A549 (cell line): ENCODE data around the gene RTP1. TPM values are rescaled to one million over a fixed set of nuclear protein-coding genes. Genes with fewer than 3 reads are reported as not detected.
"Not testable (repeated sequence)": the region's sequence is repeated elsewhere in the genome, so short reads cannot be mapped to it uniquely, and the experiment has no call there.

Source experiments
- ATAC-seq, 2 experiments: fragments of 200-7000 bp in 1 of 2; fragments of >200 bp in 1 of 2; cut with Nextera tagmentation in 1 of 2; cut with Tn5 transposase in 1 of 2; 3 replicates each; pipeline versions ENCODE4 v1.8.0 to v1.9.1; 2018 to 2020; ENCODE audit warnings: mild to moderate bottlenecking in 1 of 2, moderate library complexity in 1 of 2
- CTCF ChIA-PET: fragments of 300-600 bp; sonication (Branson Sonifier 250); formaldehyde crosslinking; extraction: SDS; loops from one replicate; lab custom pipeline; 2021; ENCODE audit warnings: antibody characterized with exemption, inconsistent platforms; lab: Yijun Ruan, JAX
- POLR2A ChIA-PET: fragments of 350-600 bp; formaldehyde crosslinking; extraction: SDS; loops from one replicate; lab custom pipeline; 2021; ENCODE audit warnings: antibody characterized with exemption, inconsistent platforms; lab: Yijun Ruan, JAX
- DNase-seq, 2 experiments: peaks; one replicate each; pipeline versions ENCODE4 v3.0.0 to v3.0.0-alpha.2; 2011 to 2016; ENCODE audit warnings: low read depth in 1 of 2, low spot score in 1 of 2
- FAIRE-seq: peaks from 2 replicates; lab custom pipeline; 2011; peaks lifted over from hg19 to GRCh38; lab: Jason Lieb, UNC
- H3K27ac ChIP-seq, 2 experiments: fragments of >200 bp; sonication (Bioruptor Twin); formaldehyde crosslinking; 3 replicates each; pipeline ENCODE4 v1.5.1; 2016 to 2017
- H3K4me1 ChIP-seq: fragments of >200 bp; sonication (Bioruptor Twin); formaldehyde crosslinking; 3 replicates; pipeline ENCODE4 v1.6.1; 2016
- H3K4me2 ChIP-seq: fragments of >200 bp; sonication (Bioruptor Twin); formaldehyde crosslinking; 3 replicates; pipeline ENCODE4 v1.6.1; 2016
- H3K4me3 ChIP-seq: fragments of >200 bp; sonication (Bioruptor Twin); formaldehyde crosslinking; 3 replicates; pipeline ENCODE4 v1.5.1; 2016
- H3K9me3 ChIP-seq: fragments of >200 bp; sonication (Bioruptor Twin); formaldehyde crosslinking; 3 replicates; pipeline ENCODE4 v1.6.1; 2016
- CBX8 ChIP-seq: fragments of 200-600 bp; sonication (generic); IDR thresholded peaks from 2 replicates; pipeline ENCODE4 v1.6.1; 2016
- EHF ChIP-seq: fragments of 250-450 bp; sonication (Bioruptor Pico); IDR thresholded peaks from 2 replicates; pipeline ENCODE4 v1.5.0; 2020; ENCODE audit warnings: mild to moderate bottlenecking
- ESRRA ChIP-seq: fragments of 150-350 bp; IDR thresholded peaks from 2 replicates; pipeline ENCODE4 v1.6.1; 2014; ENCODE audit warnings: mild to moderate bottlenecking, low read length, borderline replicate concordance
- FOSL2 ChIP-seq, 2 experiments: fragments of 450-650 bp in 1 of 2; fragments of >200 bp in 1 of 2; sonication (Bioruptor Twin) in 1 of 2; formaldehyde crosslinking; IDR thresholded peaks; 2 replicates each; pipeline versions ENCODE4 v1.5.0 to v1.6.1; 2016 to 2020; ENCODE audit warnings: mild to moderate bottlenecking in 1 of 2, moderate library complexity in 1 of 2
- GATA3 ChIP-seq: IDR thresholded peaks from 2 replicates; pipeline ENCODE4 v1.6.1; 2012; ENCODE audit warnings: borderline replicate concordance
- HEYL ChIP-seq: fragments of 250-450 bp; sonication (Bioruptor Pico); IDR thresholded peaks from 2 replicates; pipeline ENCODE4 v1.8.0; 2021; ENCODE audit warnings: mild to moderate bottlenecking, moderate library complexity
- HOXB13 ChIP-seq: fragments of 250-450 bp; sonication (Bioruptor Pico); IDR thresholded peaks from 2 replicates; pipeline ENCODE4 v1.5.0; 2020; ENCODE audit warnings: low read depth, mild to moderate bottlenecking, moderate library complexity
- MAZ ChIP-seq: fragments of 150-350 bp; IDR thresholded peaks from 2 replicates; pipeline ENCODE4 v1.6.1; 2014; ENCODE audit warnings: antibody characterized with exemption, low read depth, low read length, borderline replicate concordance
- MYC ChIP-seq: IDR thresholded peaks from 2 replicates; pipeline ENCODE4 v1.6.1; 2012; ENCODE audit warnings: mild to moderate bottlenecking, inconsistent platforms, low read length, improper control_type of control experiment, borderline replicate concordance
- RCOR1 ChIP-seq: fragments of 150-350 bp; IDR thresholded peaks from 2 replicates; pipeline ENCODE4 v1.6.1; 2014; ENCODE audit warnings: antibody characterized with exemption, low read length, low read depth
- RNF2 ChIP-seq: fragments of 200-600 bp; sonication (generic); IDR thresholded peaks from 2 replicates; pipeline ENCODE4 v1.6.1; 2016; ENCODE audit warnings: low read depth, mild to moderate bottlenecking, antibody characterized with exemption, moderate library complexity, borderline replicate concordance
- SREBF2 ChIP-seq: fragments of 450-650 bp; IDR thresholded peaks from 2 replicates; pipeline ENCODE4 v1.6.1; 2014; ENCODE audit warnings: mild to moderate bottlenecking, moderate library complexity
- TFCP2L1 ChIP-seq: fragments of 250-450 bp; sonication (Bioruptor Pico); IDR thresholded peaks from 2 replicates; pipeline ENCODE4 v1.5.0; 2021; ENCODE audit warnings: mild to moderate bottlenecking
- ZNF302 ChIP-seq: fragments of 250-450 bp; sonication (Bioruptor Pico); IDR thresholded peaks from 2 replicates; pipeline ENCODE4 v1.9.0; 2021; ENCODE audit warnings: inconsistent platforms, mild to moderate bottlenecking, moderate library complexity
- ZSCAN20 ChIP-seq: fragments of 250-450 bp; sonication (Bioruptor Pico); IDR thresholded peaks from 2 replicates; pipeline ENCODE4 v1.8.0; 2022; ENCODE audit warnings: mild to moderate bottlenecking, moderate library complexity
- WGBS: methylation state at CpG from one replicate; pipeline ENCODE4 v1.1.6; 2017; ENCODE audit errors: missing lambda C conversion rate; 5-methylcytosine and 5-hydroxymethylcytosine counted together
- polyA plus RNA-seq, 4 experiments: library from polyadenylated mRNA; depleted of rRNA in 3 of 4; stranded (reverse); fragments of >200 nt; fragmentation: RNase III in 1 of 4; extraction: RNeasy Plus Mini Kit Qiagen cat#74134 plus additional on column Dnase treatment in 1 of 4; gene quantifications; 2 replicates in 3 of 4; 3 replicates in 1 of 4; pipeline ENCODE4 v1.2.3, GENCODE V29; 2011 to 2017
- TF ChIP-seq, protein P1 (sequence below): IDR thresholded peaks from 2 replicates; pipeline ENCODE4 v1.6.1; 2012
- TF ChIP-seq, protein P2 (sequence below): fragments of >200 bp; sonication (Bioruptor Twin); formaldehyde crosslinking; IDR thresholded peaks from 3 replicates; pipeline ENCODE4 v1.6.1; 2016
- TF ChIP-seq, protein P3 (sequence below): fragments of 150-350 bp; IDR thresholded peaks from 2 replicates; pipeline ENCODE4 v1.6.1; 2014; ENCODE audit warnings: low read depth, mild to moderate bottlenecking, low read length

Gene RTP1
- polyA plus RNA-seq, 2 of the 4 experiments (the other 2 are of a cell fraction) = not detected

DNA sequence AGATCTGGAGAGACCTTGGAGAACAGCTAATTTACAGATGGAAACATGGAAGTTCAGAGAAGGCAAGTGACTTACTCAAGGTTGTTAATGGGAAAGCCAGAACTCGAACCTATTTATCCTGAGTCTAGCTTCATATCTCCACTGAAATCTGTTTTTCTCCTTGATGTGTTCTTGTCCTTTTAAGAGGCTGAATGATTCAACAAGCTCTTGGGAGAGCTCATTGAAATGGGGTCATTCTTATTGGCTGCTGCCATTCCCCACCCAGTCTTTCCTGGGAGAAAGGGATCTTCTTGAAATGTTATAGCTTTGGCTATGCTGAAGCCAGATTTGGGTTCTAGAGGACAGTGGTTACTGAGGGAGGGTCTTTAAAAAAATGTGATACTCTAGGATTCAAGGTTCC, 41.0 kb downstream of the RTP1 start:
- 14% methylated on average over 1 of the region's 1 CpG for WGBS
- POLR2A ChIA-PET = no interaction called here
- no peak for TF ChIP-seq MYC
- no peak for TF ChIP-seq SREBF2
- TF ChIP-seq FOSL2 (IDR thresholded peaks at IDR 0.05) = no peak
- no peak for TF ChIP-seq FOSL2 (CRISPR knock-in tag; IDR thresholded peaks at IDR 0.05)
- no peak for TF ChIP-seq EHF (CRISPR knock-in tag)
- no peak for TF ChIP-seq TFCP2L1
- TF ChIP-seq, protein P1, sequence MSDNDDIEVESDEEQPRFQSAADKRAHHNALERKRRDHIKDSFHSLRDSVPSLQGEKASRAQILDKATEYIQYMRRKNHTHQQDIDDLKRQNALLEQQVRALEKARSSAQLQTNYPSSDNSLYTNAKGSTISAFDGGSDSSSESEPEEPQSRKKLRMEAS = no peak
- no peak for TF ChIP-seq ESRRA
- TF ChIP-seq, protein P2, sequence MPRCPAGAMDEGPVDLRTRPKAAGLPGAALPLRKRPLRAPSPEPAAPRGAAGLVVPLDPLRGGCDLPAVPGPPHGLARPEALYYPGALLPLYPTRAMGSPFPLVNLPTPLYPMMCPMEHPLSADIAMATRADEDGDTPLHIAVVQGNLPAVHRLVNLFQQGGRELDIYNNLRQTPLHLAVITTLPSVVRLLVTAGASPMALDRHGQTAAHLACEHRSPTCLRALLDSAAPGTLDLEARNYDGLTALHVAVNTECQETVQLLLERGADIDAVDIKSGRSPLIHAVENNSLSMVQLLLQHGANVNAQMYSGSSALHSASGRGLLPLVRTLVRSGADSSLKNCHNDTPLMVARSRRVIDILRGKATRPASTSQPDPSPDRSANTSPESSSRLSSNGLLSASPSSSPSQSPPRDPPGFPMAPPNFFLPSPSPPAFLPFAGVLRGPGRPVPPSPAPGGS = no peak
- TF ChIP-seq RNF2 = no peak
- TF ChIP-seq ZNF302 (CRISPR knock-in tag) = no peak
- no peak for TF ChIP-seq GATA3
- TF ChIP-seq CBX8 = no peak
- TF ChIP-seq HEYL (CRISPR knock-in tag) = no peak
- TF ChIP-seq, protein P3, sequence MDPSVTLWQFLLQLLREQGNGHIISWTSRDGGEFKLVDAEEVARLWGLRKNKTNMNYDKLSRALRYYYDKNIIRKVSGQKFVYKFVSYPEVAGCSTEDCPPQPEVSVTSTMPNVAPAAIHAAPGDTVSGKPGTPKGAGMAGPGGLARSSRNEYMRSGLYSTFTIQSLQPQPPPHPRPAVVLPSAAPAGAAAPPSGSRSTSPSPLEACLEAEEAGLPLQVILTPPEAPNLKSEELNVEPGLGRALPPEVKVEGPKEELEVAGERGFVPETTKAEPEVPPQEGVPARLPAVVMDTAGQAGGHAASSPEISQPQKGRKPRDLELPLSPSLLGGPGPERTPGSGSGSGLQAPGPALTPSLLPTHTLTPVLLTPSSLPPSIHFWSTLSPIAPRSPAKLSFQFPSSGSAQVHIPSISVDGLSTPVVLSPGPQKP = no peak
- TF ChIP-seq ZSCAN20 = no peak
- no peak for TF ChIP-seq HOXB13 (CRISPR knock-in tag)
- no peaks in the 10 kb centered on the region for H3K9me3 ChIP-seq
- H3K4me3 ChIP-seq = no peak overlapping the region
- FAIRE-seq (no peak), DNase-seq (no peak), ATAC-seq (no peak)
- CTCF ChIA-PET = interaction anchor here (1.1 kb wide), 1 partner anchor 441 kb away, joined by 3 read pairs; no protein-coding TSS in a partner anchor
- no peak overlapping the region for H3K4me2 ChIP-seq
- no peaks in the 10 kb centered on the region for H3K4me1 ChIP-seq
- no peak overlapping the region for H3K27ac ChIP-seq

DNA sequence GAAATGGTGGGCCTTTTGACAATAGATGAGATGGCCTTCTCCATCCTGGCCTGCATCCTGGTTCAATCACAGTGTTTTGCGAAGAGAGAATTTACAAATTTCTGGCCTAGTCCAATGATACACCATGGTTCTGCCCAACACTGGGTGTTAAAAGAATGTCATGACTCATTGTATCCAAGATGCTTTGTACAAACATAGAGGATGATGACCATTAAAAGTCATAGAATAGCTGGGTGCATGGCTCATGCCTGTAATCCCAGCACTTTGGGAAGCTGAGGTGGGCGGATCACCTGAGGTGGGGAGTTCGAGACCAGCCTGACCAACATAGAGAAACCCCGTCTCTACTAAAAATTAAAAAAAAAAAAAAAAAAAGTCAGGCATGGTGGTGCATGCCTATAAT, 41.5 kb downstream of the RTP1 start:
- FAIRE-seq = not testable (repeated sequence)

DNA sequence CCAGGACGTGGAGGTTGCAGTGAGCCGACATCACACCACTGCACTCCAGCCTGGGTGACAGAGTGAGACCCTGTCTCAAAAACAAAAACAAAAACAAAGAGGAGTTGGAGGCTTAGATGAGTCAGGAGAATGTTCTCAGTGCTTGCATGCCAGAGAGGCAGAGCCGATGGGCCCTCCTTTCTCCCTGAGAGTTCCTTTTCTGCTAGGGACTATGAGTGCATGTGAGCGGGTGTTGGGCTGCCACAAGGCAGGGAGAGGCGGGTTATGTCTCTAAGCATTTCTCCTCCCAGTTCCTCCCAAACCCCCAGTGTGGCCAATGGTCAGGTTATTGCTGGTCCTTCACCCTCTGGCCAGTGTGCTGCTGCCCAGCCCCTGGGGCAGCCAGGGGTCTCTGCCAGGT, 45.1 kb downstream of the RTP1 start:
- H3K4me1 ChIP-seq = no peaks in the 10 kb centered on the region
- no peak overlapping the region for H3K4me3 ChIP-seq
- POLR2A ChIA-PET = no interaction called here
- CTCF ChIA-PET = interaction anchor here (0.6 to 1.6 kb wide), 3 partner anchors 59 to 437 kb away, joined by 3 to 5 read pairs (median 3); no protein-coding TSS in a partner anchor
- WGBS = 73% methylated on average over 5 of the region's 5 CpGs
- no peak overlapping the region for H3K27ac ChIP-seq
- no peaks in the 10 kb centered on the region for H3K9me3 ChIP-seq
- no peak for ATAC-seq
- no peak overlapping the region for H3K4me2 ChIP-seq
- no peak for TF ChIP-seq MAZ
- no peak for TF ChIP-seq RCOR1
- TF ChIP-seq, protein P1 = no peak
- TF ChIP-seq, all 56 proteins: peak for 0
- no peak for FAIRE-seq
- DNase-seq = no peak

More for the DNA sequence above, 41.5 kb downstream of the RTP1 start:
- H3K27ac ChIP-seq, H3K9me3 ChIP-seq, H3K4me3 ChIP-seq, ATAC-seq, H3K4me1 ChIP-seq, H3K4me2 ChIP-seq, POLR2A ChIA-PET: not testable (repeated sequence)
- CTCF ChIA-PET = interaction anchor here (1.1 kb wide), 1 partner anchor 441 kb away, joined by 3 read pairs; no protein-coding TSS in a partner anchor
- peak in 1 of 2 experiments; percentile 7 for DNase-seq
- WGBS = 90% methylated on average over 3 of the region's 4 CpGs
